CD4-positive, alpha-beta T cell treated with Interleukin-12 subunit alpha and Interleukin-12 subunit beta, for 1 hour (primary cell): ENCODE data around the gene NOL12.
"Not testable (repeated sequence)": the region's sequence is repeated elsewhere in the genome, so short reads cannot be mapped to it uniquely, and the experiment has no call there.

Experiments
- DNase-seq: peaks from one replicate; pipeline ENCODE4 v3.0.0-alpha.2; 2020

NOL12 gene

GRCh38 chr22:37681001-37681424 is 5.1 kb upstream of the NOL12 start:
- no peak for DNase-seq

- DNase-seq: peak; percentile 82
Measured at GRCh38 chr22:37681556-37682049, 4.5 kb upstream of the NOL12 start.

GRCh38 chr22:37684803-37685615 is 1.1 kb upstream of the NOL12 start:
- no peak for DNase-seq

GRCh38 chr22:37690407-37690806 is 4.3 kb downstream of the NOL12 start:
- DNase-seq: no peak

- DNase-seq: no peak
Measured at GRCh38 chr22:37690901-37691504, 4.9 kb downstream of the NOL12 start.

- no peak for DNase-seq
Measured at GRCh38 chr22:37692627-37693285, 6.6 kb downstream of the NOL12 start.

GRCh38 chr22:37694131-37694530 is 8.0 kb downstream of the NOL12 start:
- DNase-seq: not testable (repeated sequence)

- not testable (repeated sequence) for DNase-seq
Measured at GRCh38 chr22:37696260-37696656, 10.1 kb downstream of the NOL12 start.

GRCh38 chr22:37696657-37697537 is 10.8 kb downstream of the NOL12 start, which contains the start of gene TRIOBP:
TRIOBP (plus strand) TSS chr22:37697048; CDS start chr22:37701366, 4,318 bp downstream.
- DNase-seq: peak; percentile 86

- no peak for DNase-seq
Measured at GRCh38 chr22:37697538-37697835, 11.3 kb downstream of the NOL12 start.

- no peak for DNase-seq
Measured at GRCh38 chr22:37701141-37701786, 15.1 kb downstream of the NOL12 start.

GRCh38 chr22:37703906-37704305 is 17.8 kb downstream of the NOL12 start:
- DNase-seq: no peak

- no peak for DNase-seq
Measured at GRCh38 chr22:37704645-37705044, 18.5 kb downstream of the NOL12 start.

GRCh38 chr22:37705205-37705604 is 19.1 kb downstream of the NOL12 start:
- no peak for DNase-seq

- no peak for DNase-seq
Measured at GRCh38 chr22:37708580-37709444, 22.7 kb downstream of the NOL12 start.

GRCh38 chr22:37709445-37709765 is 23.3 kb downstream of the NOL12 start:
- no peak for DNase-seq

- DNase-seq: no peak
Measured at GRCh38 chr22:37710675-37711074, 24.5 kb downstream of the NOL12 start.

- DNase-seq: no peak
Measured at GRCh38 chr22:37711490-37711889, 25.3 kb downstream of the NOL12 start.

- no peak for DNase-seq
Measured at GRCh38 chr22:37713761-37714160, 27.6 kb downstream of the NOL12 start.

GRCh38 chr22:37714634-37715033 is 28.5 kb downstream of the NOL12 start:
- DNase-seq: no peak

GRCh38 chr22:37715760-37716159 is 29.6 kb downstream of the NOL12 start:
- no peak for DNase-seq
